ENCODE results near the gene PLPP4.

DNA sequence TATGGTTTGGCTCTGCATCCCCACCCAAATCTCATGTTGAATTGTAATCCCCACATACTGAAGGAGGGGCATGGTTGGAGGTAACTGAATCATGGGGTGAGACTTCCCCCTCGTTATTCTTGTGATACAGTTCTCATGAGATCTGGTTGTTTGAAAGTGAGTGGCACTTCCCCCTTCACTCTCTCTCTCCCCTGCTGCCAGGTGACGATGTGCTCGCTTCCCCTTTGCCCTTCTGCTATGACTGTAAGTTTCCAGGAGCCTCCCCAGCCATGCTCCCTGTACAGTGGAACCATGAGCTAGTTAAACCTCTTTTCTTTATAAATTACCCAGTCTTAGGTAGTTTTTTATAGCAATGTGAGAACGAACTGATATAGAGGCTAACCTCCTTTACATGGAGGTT lies 16.6 kb downstream of the PLPP4 start:
- TF ChIP-seq, protein P1, sequence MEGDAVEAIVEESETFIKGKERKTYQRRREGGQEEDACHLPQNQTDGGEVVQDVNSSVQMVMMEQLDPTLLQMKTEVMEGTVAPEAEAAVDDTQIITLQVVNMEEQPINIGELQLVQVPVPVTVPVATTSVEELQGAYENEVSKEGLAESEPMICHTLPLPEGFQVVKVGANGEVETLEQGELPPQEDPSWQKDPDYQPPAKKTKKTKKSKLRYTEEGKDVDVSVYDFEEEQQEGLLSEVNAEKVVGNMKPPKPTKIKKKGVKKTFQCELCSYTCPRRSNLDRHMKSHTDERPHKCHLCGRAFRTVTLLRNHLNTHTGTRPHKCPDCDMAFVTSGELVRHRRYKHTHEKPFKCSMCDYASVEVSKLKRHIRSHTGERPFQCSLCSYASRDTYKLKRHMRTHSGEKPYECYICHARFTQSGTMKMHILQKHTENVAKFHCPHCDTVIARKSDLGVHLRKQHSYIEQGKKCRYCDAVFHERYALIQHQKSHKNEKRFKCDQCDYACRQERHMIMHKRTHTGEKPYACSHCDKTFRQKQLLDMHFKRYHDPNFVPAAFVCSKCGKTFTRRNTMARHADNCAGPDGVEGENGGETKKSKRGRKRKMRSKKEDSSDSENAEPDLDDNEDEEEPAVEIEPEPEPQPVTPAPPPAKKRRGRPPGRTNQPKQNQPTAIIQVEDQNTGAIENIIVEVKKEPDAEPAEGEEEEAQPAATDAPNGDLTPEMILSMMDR (IDR thresholded peaks at IDR 0.05) = no peak
- TF ChIP-seq EP300 (IDR thresholded peaks at IDR 0.05) (no peak), POLR2A (IDR thresholded peaks at IDR 0.05) (no peak)

Measured in ovary (tissue), 3 donors.